Tibial nerve (tissue), 3 donors: ENCODE measurements around the gene KDM4C.

Experiments
- POLR2A ChIP-seq, 2 donors: fragments of 450-650 bp; IDR thresholded peaks; one replicate each; pipeline ENCODE4 v1.6.1; 2017; ENCODE audit warnings: antibody characterized with exemption in 2 of 2, mild to moderate bottlenecking in 2 of 2, moderate library complexity in 2 of 2
- TF ChIP-seq, protein P1 (sequence below), 5 experiments: fragments of 200-600 bp in 3 of 5; fragments of 450-650 bp in 2 of 5; sonication (generic) in 3 of 5; IDR thresholded peaks; one replicate each; pipeline ENCODE4 v1.5.1; 2016 to 2019; ENCODE audit warnings: antibody characterized with exemption in 5 of 5, mild to moderate bottlenecking in 3 of 5, moderate library complexity in 2 of 5

DNA sequence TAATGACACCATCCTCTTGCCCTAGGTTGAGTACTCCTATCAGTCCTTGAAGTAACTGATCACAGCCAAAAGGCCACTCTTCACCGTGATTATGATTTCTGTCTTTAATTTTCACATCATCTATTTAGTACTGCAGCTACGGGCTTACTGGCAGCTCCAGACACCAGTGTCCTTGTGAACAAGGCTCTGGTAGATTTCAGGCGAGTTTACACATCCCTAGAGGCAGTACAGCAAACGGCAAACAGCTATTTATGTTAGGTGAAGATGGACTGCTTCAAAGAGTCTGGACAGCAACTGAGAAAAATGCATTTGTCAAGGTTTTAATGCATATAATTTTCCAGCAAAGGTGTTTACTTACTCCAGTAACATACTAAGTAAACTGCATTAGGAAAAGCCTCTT is 396.9 kb downstream of the KDM4C start:
- no peak for TF ChIP-seq POLR2A (IDR thresholded peaks at IDR 0.05)
- TF ChIP-seq, protein P1, sequence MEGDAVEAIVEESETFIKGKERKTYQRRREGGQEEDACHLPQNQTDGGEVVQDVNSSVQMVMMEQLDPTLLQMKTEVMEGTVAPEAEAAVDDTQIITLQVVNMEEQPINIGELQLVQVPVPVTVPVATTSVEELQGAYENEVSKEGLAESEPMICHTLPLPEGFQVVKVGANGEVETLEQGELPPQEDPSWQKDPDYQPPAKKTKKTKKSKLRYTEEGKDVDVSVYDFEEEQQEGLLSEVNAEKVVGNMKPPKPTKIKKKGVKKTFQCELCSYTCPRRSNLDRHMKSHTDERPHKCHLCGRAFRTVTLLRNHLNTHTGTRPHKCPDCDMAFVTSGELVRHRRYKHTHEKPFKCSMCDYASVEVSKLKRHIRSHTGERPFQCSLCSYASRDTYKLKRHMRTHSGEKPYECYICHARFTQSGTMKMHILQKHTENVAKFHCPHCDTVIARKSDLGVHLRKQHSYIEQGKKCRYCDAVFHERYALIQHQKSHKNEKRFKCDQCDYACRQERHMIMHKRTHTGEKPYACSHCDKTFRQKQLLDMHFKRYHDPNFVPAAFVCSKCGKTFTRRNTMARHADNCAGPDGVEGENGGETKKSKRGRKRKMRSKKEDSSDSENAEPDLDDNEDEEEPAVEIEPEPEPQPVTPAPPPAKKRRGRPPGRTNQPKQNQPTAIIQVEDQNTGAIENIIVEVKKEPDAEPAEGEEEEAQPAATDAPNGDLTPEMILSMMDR (IDR thresholded peaks at IDR 0.05), result no peak
